ENCODE results near the gene OLAH.

DNA sequence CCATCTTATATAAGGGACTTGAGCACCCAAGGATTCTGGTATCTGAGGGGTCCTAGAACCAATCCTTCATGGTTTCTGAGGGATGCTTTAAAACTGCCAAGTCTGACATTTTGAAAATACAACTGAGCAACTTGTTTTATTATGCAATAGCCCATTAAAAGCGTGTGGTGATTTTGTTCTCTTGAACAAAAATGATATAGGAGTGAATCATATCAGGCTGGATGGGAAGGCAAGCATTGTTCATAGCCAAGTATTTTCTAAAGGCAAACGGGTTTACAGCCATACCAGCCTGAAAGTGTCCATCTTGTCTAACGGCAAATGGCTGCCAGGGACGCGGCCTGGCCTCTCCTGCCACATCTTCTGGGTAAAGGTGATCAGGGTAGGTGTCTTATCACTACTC lies 76.8 kb downstream of the OLAH start:
- TF ChIP-seq POLR2A (IDR thresholded peaks at IDR 0.05; ENCODE audit: low read length): no peak
- no peak for TF ChIP-seq GATA1 (IDR thresholded peaks at IDR 0.05; ENCODE audit: low read depth, low read length)

Measured in erythroblast (primary cell).